A673 (cell line): ENCODE measurements around the gene RAB17. TPM values are rescaled to one million over a fixed set of nuclear protein-coding genes. Genes with fewer than 3 reads are reported as not detected.

Experiments used
- BruUV-seq: library from RNA; stranded (reverse); fragments of 400-500 nt; replicated peaks from 2 replicates; lab custom pipeline; 2021; lab: Mats Ljungman, UMichigan
- CTCF ChIA-PET: fragments of 300-600 bp; sonication (Branson Sonifier 250); formaldehyde crosslinking; loops from one replicate; lab custom pipeline; 2022; ENCODE audit warnings: antibody characterized with exemption; lab: Charles Lee
- POLR2A ChIA-PET: fragments of 300-600 bp; sonication (Branson Sonifier 250); formaldehyde crosslinking; loops from one replicate; lab custom pipeline; 2022; ENCODE audit warnings: antibody characterized with exemption; ENCODE audit not compliant: low non-redundant PET; lab: Charles Lee
- DNase-seq: peaks from one replicate; pipeline ENCODE4 v3.0.0-alpha.2; 2015; ENCODE audit warnings: low spot score
- H3K27ac ChIP-seq: fragments of 200-600 bp; sonication (generic); 2 replicates; pipeline ENCODE4 v1.5.1; 2016; ENCODE audit warnings: mixed run types, low read depth, mild to moderate bottlenecking, mixed read lengths, antibody characterized with exemption, low read length; ENCODE audit not compliant: poor library complexity, severe bottlenecking
- H3K27me3 ChIP-seq: fragments of 200-600 bp; sonication (generic); replicated peaks from 2 replicates; pipeline ENCODE4 v1.6.1; 2017; ENCODE audit warnings: mixed run types, low read depth, mild to moderate bottlenecking, mixed read lengths, antibody characterized with exemption, low read length; ENCODE audit not compliant: insufficient read depth, poor library complexity
- H3K36me3 ChIP-seq: fragments of 200-600 bp; sonication (generic); 2 replicates; pipeline ENCODE4 v1.6.1; 2016; ENCODE audit warnings: mixed run types, mild to moderate bottlenecking, mixed read lengths, antibody characterized with exemption, low read length; ENCODE audit not compliant: insufficient read depth, poor library complexity, severe bottlenecking
- H3K4me1 ChIP-seq: fragments of 200-600 bp; sonication (generic); 2 replicates; pipeline ENCODE4 v1.6.1; 2017; ENCODE audit warnings: mixed run types, mild to moderate bottlenecking, mixed read lengths, antibody characterized with exemption, low read length; ENCODE audit not compliant: insufficient read depth, poor library complexity, severe bottlenecking
- H3K4me3 ChIP-seq: fragments of 200-600 bp; sonication (generic); 2 replicates; pipeline ENCODE4 v1.5.1; 2016; ENCODE audit warnings: low read depth, mixed run types, mild to moderate bottlenecking, mixed read lengths, low read length; ENCODE audit not compliant: poor library complexity, severe bottlenecking
- H3K9me3 ChIP-seq: fragments of 200-600 bp; sonication (generic); 2 replicates; pipeline ENCODE4 v1.6.1; 2016; ENCODE audit warnings: mixed run types, low read depth, mild to moderate bottlenecking, mixed read lengths, antibody characterized with exemption, low read length; ENCODE audit not compliant: poor library complexity, severe bottlenecking
- CTCF ChIP-seq: fragments of 300-800, 200-600 bp; sonication (generic); conservative IDR thresholded peaks from 2 replicates; pipeline ENCODE4 v1.5.1; 2017; ENCODE audit warnings: low read depth, mild to moderate bottlenecking, antibody characterized with exemption, low read length, moderate library complexity, mixed read lengths
- EZH2 ChIP-seq: fragments of 200-600 bp; sonication (generic); IDR thresholded peaks from 2 replicates; pipeline ENCODE4 v1.6.1; 2017; ENCODE audit warnings: borderline replicate concordance, low read depth, mild to moderate bottlenecking, mixed read lengths, antibody characterized with exemption, low read length; ENCODE audit not compliant: poor library complexity, severe bottlenecking
- intact Hi-C: fragments of 100-400 bp; cut with micrococcal nuclease; formaldehyde crosslinking; loops from one replicate; pipeline ENCODE4 v1.10.0; 2022; ENCODE audit not compliant: unreplicated experiment
- total RNA-seq: library from RNA; stranded (reverse); gene quantifications from 2 replicates; pipeline ENCODE4 v1.2.3, GENCODE V29; 2021

The RAB17 gene
- total RNA-seq, 1 experiment from 2014 or later: 0.62 TPM

GRCh38 chr2:237569041-237569440, 21.5 kb downstream of the RAB17 start:
- intact Hi-C loops: no loop called here
- no peaks in the 10 kb centered on the region for H3K4me1 ChIP-seq
- CTCF ChIA-PET: no interaction called here
- H3K36me3 ChIP-seq: no peaks in the 10 kb centered on the region
- H3K4me3 ChIP-seq: no peak overlapping the region
- no peak for DNase-seq
- no peaks in the 10 kb centered on the region for H3K9me3 ChIP-seq
- peaks cover under 1% of the 10 kb centered on the region for H3K27me3 ChIP-seq
- BruUV-seq: no TSS peak
- no peak for TF ChIP-seq CTCF
- no peak for TF ChIP-seq EZH2
- H3K27ac ChIP-seq: no peak overlapping the region
- POLR2A ChIA-PET: no interaction called here

GRCh38 chr2:237568121-237568660, 22.3 kb downstream of the RAB17 start:
- H3K36me3 ChIP-seq: no peaks in the 10 kb centered on the region
- DNase-seq: no peak
- TF ChIP-seq CTCF (no peak), EZH2 (no peak)
- ChIA-PET POLR2A (no interaction called here), CTCF (no interaction called here)
- H3K4me3 ChIP-seq: no peak overlapping the region
- BruUV-seq: no TSS peak
- H3K9me3 ChIP-seq: no peaks in the 10 kb centered on the region
- no peaks in the 10 kb centered on the region for H3K4me1 ChIP-seq
- intact Hi-C loops: no loop called here
- H3K27ac ChIP-seq: no peak overlapping the region
- H3K27me3 ChIP-seq: peaks cover 9% of the 10 kb centered on the region

DNA sequence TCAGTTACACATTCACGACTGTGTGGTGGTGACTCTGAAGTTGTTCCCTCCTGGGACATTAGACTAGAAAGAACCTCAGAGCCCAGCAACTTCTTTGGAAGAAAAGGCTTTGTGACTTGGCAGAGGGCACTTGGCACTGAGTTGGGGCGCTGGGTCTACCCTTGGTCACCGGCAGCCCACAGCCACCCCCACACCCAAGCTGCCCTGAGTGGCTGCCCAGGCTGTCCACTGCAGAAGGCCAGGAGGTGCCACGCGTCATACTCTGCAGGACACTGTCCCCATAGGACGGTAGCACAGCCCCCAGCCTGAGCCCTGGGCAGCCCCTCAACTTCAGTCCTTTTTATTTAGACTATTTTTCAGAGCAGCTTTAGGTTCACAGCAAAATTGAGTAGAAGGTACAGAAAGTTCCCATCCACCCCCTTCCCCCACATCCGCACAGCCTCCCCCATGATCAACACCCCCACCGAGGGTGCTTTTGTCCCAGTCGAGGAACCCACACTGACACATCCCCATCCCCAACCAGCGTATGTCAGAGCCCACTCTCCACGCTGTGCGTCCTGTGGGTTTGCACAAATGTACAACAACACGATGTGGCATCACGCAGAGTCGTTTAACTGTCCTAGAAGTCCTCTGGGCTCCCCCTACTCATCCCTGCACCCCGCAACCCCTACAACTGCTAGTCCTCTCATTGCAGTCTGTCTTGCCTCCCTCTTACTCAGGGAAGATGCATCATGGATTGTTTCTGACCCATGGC, 23.1 kb downstream of the RAB17 start:
- BruUV-seq: no TSS peak
- TF ChIP-seq EZH2 (no peak), CTCF (no peak)
- POLR2A ChIA-PET: no interaction called here
- H3K4me3 ChIP-seq: no peak overlapping the region
- CTCF ChIA-PET: interaction anchor here (1.6 kb wide), 1 partner anchor 146 kb away, joined by 3 read pairs; no protein-coding TSS in a partner anchor
- DNase-seq: no peak
- H3K27me3 ChIP-seq: peaks cover 13% of the 10 kb centered on the region
- H3K36me3 ChIP-seq: no peaks in the 10 kb centered on the region
- intact Hi-C loops: no loop called here
- H3K4me1 ChIP-seq: no peaks in the 10 kb centered on the region
- H3K27ac ChIP-seq: no peak overlapping the region
- H3K9me3 ChIP-seq: no peaks in the 10 kb centered on the region
